ENCODE results near the gene CELF6. TPM values are rescaled to one million over a fixed set of nuclear protein-coding genes. Genes with fewer than 3 reads are reported as not detected.
A peak's percentile ranks its signal among the peaks of the same experiment; 100 is the strongest.

CELF6 gene
- total RNA-seq (1 to 10 TPM; 1.0 to 1.9 TPM), polyA plus RNA-seq (1 to 10 TPM in 1 of 2 donors, under 1 TPM in 1; 0.25 to 7.7 TPM)
- long read RNA-seq, donor 1, partial matches to known transcripts: 0 of 3 reads
- long read RNA-seq, donor 1, other reads (novel, unspliced or antisense): 2 of 3 reads
- long read RNA-seq, donor 2: 0 reads

DNA sequence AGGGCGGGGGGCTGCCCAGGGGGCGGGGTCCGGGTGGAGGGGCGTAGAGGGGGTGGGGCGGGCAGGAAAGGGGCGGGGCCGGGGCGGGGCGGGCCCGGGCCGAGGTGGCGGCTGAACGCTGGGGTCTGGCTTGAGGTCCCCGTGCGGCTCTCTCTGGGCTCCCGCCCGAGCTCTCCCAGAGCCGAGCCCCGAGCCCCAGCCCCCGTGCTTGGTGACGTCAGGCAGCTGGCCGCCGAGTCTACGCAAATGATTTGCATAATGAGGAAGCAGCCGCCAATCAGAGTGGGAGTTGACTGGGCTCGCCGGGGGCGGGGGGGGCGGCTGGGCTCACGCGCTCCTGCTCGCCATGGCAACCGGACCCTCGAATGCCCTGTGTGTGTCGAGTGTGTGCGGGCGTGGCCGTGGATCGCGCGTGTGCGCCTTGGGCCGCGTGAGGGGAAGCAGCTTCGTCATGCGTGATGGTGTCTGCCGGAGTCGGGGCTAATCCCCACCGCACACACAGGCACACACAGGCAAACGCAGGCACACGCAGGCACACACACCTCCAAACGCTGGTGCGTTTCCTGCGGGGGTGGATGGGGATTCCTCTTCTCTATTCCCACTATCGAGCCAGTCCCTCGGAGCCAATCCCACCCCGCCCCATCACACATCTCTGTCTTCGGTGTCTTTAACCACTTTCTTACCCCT lies at the start of gene CELF6:
Gene CELF6, minus strand, starts transcription at position 173 of the 687 bp plus-strand sequence. CDS start 283 bp downstream, outside the sequence.
- DNase-seq (peak; percentile 90), ATAC-seq (ENCODE audit: low FRiP score) (peak; percentile 80)
- Histone ChIP-seq H3K9me3 (ENCODE audit: control insufficient read depth, low read length) (no peaks in the 10 kb centered on the region), H3K27ac (ENCODE audit: low read depth in 1 of 2, low read length in 2 of 2) (no peak within 1 kb of the TSS), H3K36me3 (ENCODE audit: control insufficient read depth in 1 of 2, insufficient read depth in 2 of 2, low read length in 1 of 2) (no peaks in the 10 kb centered on the region), H3K27me3 (ENCODE audit: control insufficient read depth in 1 of 2, insufficient read depth in 2 of 2, low read length in 1 of 2) (no peaks in the 10 kb centered on the region), H3K4me3 (ENCODE audit: low read length in 2 of 2) (peak within 1 kb of the TSS in 1 of 2 donors; percentile 49), H3K4me1 (ENCODE audit: control insufficient read depth in 1 of 2, insufficient read depth in 2 of 2, low read length in 2 of 2) (no peaks in the 10 kb centered on the region)
- intact Hi-C loops (cut with DNase I): no loop called here
- WGBS, 2 donors: 1% methylated on average over 30 to 58 of the region's 58 CpGs

GRCh38 chr15:72368899-72369298 lies 48.9 kb upstream of the CELF6 start:
- H3K36me3 ChIP-seq (ENCODE audit: control insufficient read depth in 1 of 2, insufficient read depth in 2 of 2, low read length in 1 of 2): peaks cover 0 to 1% of the 10 kb centered on the region in 2 donors
- no peak for ATAC-seq (ENCODE audit: low FRiP score)
- H3K27me3 ChIP-seq (ENCODE audit: control insufficient read depth in 1 of 2, insufficient read depth in 2 of 2, low read length in 1 of 2): no peaks in the 10 kb centered on the region
- WGBS, 2 donors: 79 to 90% methylated on average over 2 of the region's 2 CpGs
- peak in 1 of 2 donors; percentile 77 for DNase-seq
- H3K27ac ChIP-seq (ENCODE audit: low read depth in 1 of 2, low read length in 2 of 2): no peak overlapping the region
- no peaks in the 10 kb centered on the region for H3K9me3 ChIP-seq (ENCODE audit: control insufficient read depth, low read length)
- intact Hi-C loops (cut with DNase I): no loop called here
- peaks cover 0 to 1% of the 10 kb centered on the region in 2 donors for H3K4me1 ChIP-seq (ENCODE audit: control insufficient read depth in 1 of 2, insufficient read depth in 2 of 2, low read length in 2 of 2)
- no peak overlapping the region for H3K4me3 ChIP-seq (ENCODE audit: low read length in 2 of 2)

GRCh38 chr15:72368325-72368724 lies 48.4 kb upstream of the CELF6 start:
- H3K27ac ChIP-seq (ENCODE audit: low read depth in 1 of 2, low read length in 2 of 2): no peak overlapping the region

GRCh38 chr15:72365844-72366243 lies 45.9 kb upstream of the CELF6 start:
- ATAC-seq (ENCODE audit: low FRiP score) (no peak), DNase-seq (no peak)
- Histone ChIP-seq H3K4me3 (ENCODE audit: low read length in 2 of 2) (no peak overlapping the region), H3K36me3 (ENCODE audit: control insufficient read depth in 1 of 2, insufficient read depth in 2 of 2, low read length in 1 of 2) (peaks cover 0 to 4% of the 10 kb centered on the region in 2 donors), H3K27me3 (ENCODE audit: control insufficient read depth in 1 of 2, insufficient read depth in 2 of 2, low read length in 1 of 2) (no peaks in the 10 kb centered on the region), H3K4me1 (ENCODE audit: control insufficient read depth in 1 of 2, insufficient read depth in 2 of 2, low read length in 2 of 2) (no peaks in the 10 kb centered on the region), H3K27ac (ENCODE audit: low read depth in 1 of 2, low read length in 2 of 2) (no peak overlapping the region), H3K9me3 (ENCODE audit: control insufficient read depth, low read length) (no peaks in the 10 kb centered on the region)
- intact Hi-C loops (cut with DNase I): no loop called here
- WGBS, 2 donors: 96 to 97% methylated on average over 1 of the region's 1 CpG

More at GRCh38 chr15:72368325-72368724, 48.4 kb upstream of the CELF6 start:
- intact Hi-C loops (cut with DNase I): no loop called here
- H3K9me3 ChIP-seq (ENCODE audit: control insufficient read depth, low read length): no peaks in the 10 kb centered on the region
- peaks cover 0 to 2% of the 10 kb centered on the region in 2 donors for H3K36me3 ChIP-seq (ENCODE audit: control insufficient read depth in 1 of 2, insufficient read depth in 2 of 2, low read length in 1 of 2)
- peaks cover 0 to 1% of the 10 kb centered on the region in 2 donors for H3K4me1 ChIP-seq (ENCODE audit: control insufficient read depth in 1 of 2, insufficient read depth in 2 of 2, low read length in 2 of 2)
- no peak overlapping the region for H3K4me3 ChIP-seq (ENCODE audit: low read length in 2 of 2)
- 88 to 94% methylated on average over 2 of the region's 2 CpGs for whole genome bisulfite sequencing, 2 donors
- ATAC-seq (ENCODE audit: low FRiP score) (no peak), DNase-seq (no peak)
- no peaks in the 10 kb centered on the region for H3K27me3 ChIP-seq (ENCODE audit: control insufficient read depth in 1 of 2, insufficient read depth in 2 of 2, low read length in 1 of 2)

GRCh38 chr15:72361176-72361575 lies 41.2 kb upstream of the CELF6 start:
- H3K9me3 ChIP-seq (ENCODE audit: control insufficient read depth, low read length): no peaks in the 10 kb centered on the region
- peaks cover 3 to 4% of the 10 kb centered on the region in 2 donors for H3K36me3 ChIP-seq (ENCODE audit: control insufficient read depth in 1 of 2, insufficient read depth in 2 of 2, low read length in 1 of 2)
- intact Hi-C loops (cut with DNase I): no loop called here
- H3K4me1 ChIP-seq (ENCODE audit: control insufficient read depth in 1 of 2, insufficient read depth in 2 of 2, low read length in 2 of 2): no peaks in the 10 kb centered on the region
- no peak overlapping the region for H3K27ac ChIP-seq (ENCODE audit: low read depth in 1 of 2, low read length in 2 of 2)
- H3K4me3 ChIP-seq (ENCODE audit: low read length in 2 of 2): no peak overlapping the region
- ATAC-seq (ENCODE audit: low FRiP score): no peak
- WGBS, 2 donors: 94 to 97% methylated on average over 1 of the region's 1 CpG
- no peak for DNase-seq
- no peaks in the 10 kb centered on the region for H3K27me3 ChIP-seq (ENCODE audit: control insufficient read depth in 1 of 2, insufficient read depth in 2 of 2, low read length in 1 of 2)

- Histone ChIP-seq H3K27ac (ENCODE audit: low read depth in 1 of 2, low read length in 2 of 2) (no peak overlapping the region), H3K4me3 (ENCODE audit: low read length in 2 of 2) (no peak overlapping the region), H3K36me3 (ENCODE audit: control insufficient read depth in 1 of 2, insufficient read depth in 2 of 2, low read length in 1 of 2) (peaks cover 6 to 8% of the 10 kb centered on the region in 2 donors), H3K27me3 (ENCODE audit: control insufficient read depth in 1 of 2, insufficient read depth in 2 of 2, low read length in 1 of 2) (no peaks in the 10 kb centered on the region), H3K4me1 (ENCODE audit: control insufficient read depth in 1 of 2, insufficient read depth in 2 of 2, low read length in 2 of 2) (no peaks in the 10 kb centered on the region), H3K9me3 (ENCODE audit: control insufficient read depth, low read length) (no peaks in the 10 kb centered on the region)
- no peak for ATAC-seq (ENCODE audit: low FRiP score)
- intact Hi-C loops (cut with DNase I): no loop called here
- 62 to 63% methylated on average over 7 of the region's 7 CpGs for WGBS, 2 donors
- peak in 1 of 2 donors; percentile 68 for DNase-seq
These were observed 38.8 kb upstream of the CELF6 start for GRCh38 chr15:72358650-72359171.

- H3K27ac ChIP-seq (ENCODE audit: low read depth in 1 of 2, low read length in 2 of 2): no peak overlapping the region
These were observed 38.2 kb upstream of the CELF6 start for GRCh38 chr15:72358121-72358520.

DNA sequence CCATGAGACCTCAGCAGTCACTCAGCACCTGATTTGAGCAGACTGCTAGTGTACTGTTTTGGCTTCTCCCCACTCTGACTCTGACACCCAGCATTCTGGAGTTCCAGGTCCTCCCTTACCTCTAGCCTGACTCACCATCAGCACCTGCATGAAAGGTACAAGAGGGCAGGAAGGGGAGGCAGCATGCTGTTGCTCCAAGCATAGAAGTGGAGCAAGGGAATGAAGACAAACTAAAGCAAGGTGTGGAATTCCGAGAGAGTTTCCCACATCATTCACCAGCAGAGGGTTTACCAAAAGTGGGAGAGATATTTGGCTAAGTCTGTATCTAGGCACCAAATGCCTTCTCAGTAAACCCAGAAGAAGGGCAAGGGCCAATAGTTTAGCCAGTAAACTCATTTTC lies 34.5 kb upstream of the CELF6 start:
- no peaks in the 10 kb centered on the region for H3K4me1 ChIP-seq (ENCODE audit: control insufficient read depth in 1 of 2, insufficient read depth in 2 of 2, low read length in 2 of 2)
- DNase-seq (no peak), ATAC-seq (ENCODE audit: low FRiP score) (no peak)
- no peaks in the 10 kb centered on the region for H3K9me3 ChIP-seq (ENCODE audit: control insufficient read depth, low read length)
- H3K27ac ChIP-seq (ENCODE audit: low read depth in 1 of 2, low read length in 2 of 2): no peak overlapping the region
- no peak overlapping the region for H3K4me3 ChIP-seq (ENCODE audit: low read length in 2 of 2)
- 96% methylated on average over 1 of the region's 1 CpG for WGBS, 2 donors
- intact Hi-C loops (cut with DNase I): no loop called here
- H3K27me3 ChIP-seq (ENCODE audit: control insufficient read depth in 1 of 2, insufficient read depth in 2 of 2, low read length in 1 of 2): no peaks in the 10 kb centered on the region
- peaks cover 6 to 10% of the 10 kb centered on the region in 2 donors for H3K36me3 ChIP-seq (ENCODE audit: control insufficient read depth in 1 of 2, insufficient read depth in 2 of 2, low read length in 1 of 2)

More at GRCh38 chr15:72358121-72358520, 38.2 kb upstream of the CELF6 start:
- intact Hi-C loops (cut with DNase I): no loop called here
- ATAC-seq (ENCODE audit: low FRiP score) (no peak), DNase-seq (no peak)
- Histone ChIP-seq H3K36me3 (ENCODE audit: control insufficient read depth in 1 of 2, insufficient read depth in 2 of 2, low read length in 1 of 2) (peaks cover 5 to 6% of the 10 kb centered on the region in 2 donors), H3K4me1 (ENCODE audit: control insufficient read depth in 1 of 2, insufficient read depth in 2 of 2, low read length in 2 of 2) (no peaks in the 10 kb centered on the region), H3K27me3 (ENCODE audit: control insufficient read depth in 1 of 2, insufficient read depth in 2 of 2, low read length in 1 of 2) (no peaks in the 10 kb centered on the region), H3K4me3 (ENCODE audit: low read length in 2 of 2) (no peak overlapping the region), H3K9me3 (ENCODE audit: control insufficient read depth, low read length) (no peaks in the 10 kb centered on the region)
- 91% methylated on average over 3 of the region's 3 CpGs for WGBS, 2 donors

GRCh38 chr15:72353266-72353665 lies 33.3 kb upstream of the CELF6 start:
- Histone ChIP-seq H3K4me1 (ENCODE audit: control insufficient read depth in 1 of 2, insufficient read depth in 2 of 2, low read length in 2 of 2) (no peaks in the 10 kb centered on the region), H3K36me3 (ENCODE audit: control insufficient read depth in 1 of 2, insufficient read depth in 2 of 2, low read length in 1 of 2) (peaks cover 7 to 14% of the 10 kb centered on the region in 2 donors), H3K4me3 (ENCODE audit: low read length in 2 of 2) (no peak overlapping the region), H3K9me3 (ENCODE audit: control insufficient read depth, low read length) (no peaks in the 10 kb centered on the region), H3K27ac (ENCODE audit: low read depth in 1 of 2, low read length in 2 of 2) (no peak overlapping the region), H3K27me3 (ENCODE audit: control insufficient read depth in 1 of 2, insufficient read depth in 2 of 2, low read length in 1 of 2) (no peaks in the 10 kb centered on the region)
- intact Hi-C loops (cut with DNase I): no loop called here
- 95 to 96% methylated on average over 2 of the region's 2 CpGs for WGBS, 2 donors
- DNase-seq: no peak
- ATAC-seq (ENCODE audit: low FRiP score): no peak
